ENCODE data around the gene BCKDK. TPM values are rescaled to one million over a fixed set of nuclear protein-coding genes. Genes with fewer than 3 reads are reported as not detected.

The BCKDK gene
- total RNA-seq, 3 donors from 2014 or later: 31.8 to 33.6 (median 33.5) TPM

DNA sequence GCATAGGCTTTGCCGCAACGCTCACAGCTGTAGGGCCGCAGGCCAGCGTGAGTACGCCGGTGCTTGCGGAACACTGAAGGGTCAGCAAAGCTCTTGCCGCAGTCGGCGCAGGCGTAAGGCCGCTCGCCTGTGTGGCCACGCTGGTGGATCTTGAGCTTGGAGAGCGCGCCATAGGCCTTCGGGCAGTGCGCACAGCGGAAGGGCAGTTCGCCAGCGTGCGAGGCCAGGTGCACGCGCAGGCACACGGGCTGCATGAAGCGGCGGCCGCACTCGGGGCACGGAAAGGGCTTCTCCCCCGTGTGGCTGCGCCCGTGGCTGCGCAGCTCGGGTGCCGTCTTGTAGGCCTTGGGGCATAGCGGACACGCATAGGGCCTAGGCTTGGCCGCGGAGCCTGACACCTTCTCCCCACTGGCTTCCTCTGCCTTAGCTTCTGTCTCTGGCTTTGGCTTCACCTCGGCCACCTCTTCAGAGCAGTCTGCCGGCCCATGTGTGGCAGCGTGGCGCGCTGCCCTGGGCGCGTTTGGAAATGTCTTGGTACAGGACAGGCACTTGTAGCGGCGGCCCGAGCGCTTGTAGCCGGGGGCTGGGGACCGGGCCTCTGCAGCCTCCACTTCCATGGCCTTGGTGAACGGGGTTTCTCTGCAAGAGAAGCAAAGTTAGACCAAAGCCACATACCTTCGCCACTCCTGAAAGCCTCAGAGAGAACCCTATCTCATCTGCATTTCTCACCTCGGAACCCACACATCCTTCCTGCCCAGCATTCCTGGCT, 44.2 kb upstream of the BCKDK start:
- intact Hi-C loops (cut with DNase I; ENCODE audit: low total_unique reads): no loop called here
- Histone ChIP-seq H3K4me3 (no peak overlapping the region), H3K27me3 (no peaks in the 10 kb centered on the region), H3K36me3 (no peaks in the 10 kb centered on the region), H3K27ac (peak overlapping the region in 1 of 2 donors; percentile 71), H3K4me1 (no peaks in the 10 kb centered on the region), H3K9me3 (no peaks in the 10 kb centered on the region)
- no peak for DNase-seq (ENCODE audit: low spot score in 2 of 2)
- no peak for TF ChIP-seq CTCF (IDR thresholded peaks at IDR 0.05)

DNA sequence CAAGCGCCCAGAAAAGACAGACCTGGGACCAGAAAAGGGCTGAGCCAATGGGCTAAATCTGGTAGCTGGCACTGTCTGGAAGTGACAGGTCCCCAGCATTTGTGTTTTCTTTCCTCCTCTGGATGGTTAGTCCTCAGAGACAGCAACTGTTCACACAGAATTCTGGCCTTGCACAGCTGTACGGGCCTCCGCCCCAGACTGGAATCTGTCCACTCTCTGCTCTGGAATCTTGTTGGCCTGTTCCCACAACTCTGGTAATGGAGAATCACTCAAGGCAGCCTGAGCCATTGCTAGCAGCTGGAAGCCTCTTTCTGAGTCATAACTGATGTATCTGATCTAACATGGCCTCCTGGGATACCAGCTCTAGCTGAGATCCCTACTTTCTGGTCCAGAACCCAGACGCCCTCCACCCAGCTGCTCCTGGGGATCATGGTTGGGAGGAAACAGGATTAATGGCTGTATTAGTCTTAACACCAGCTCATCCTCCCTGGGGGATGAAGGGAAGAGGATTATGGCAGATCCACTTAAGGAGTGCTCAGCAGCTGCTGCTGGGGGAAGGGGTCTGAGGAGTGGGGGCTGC, 43.2 kb upstream of the BCKDK start:
- H3K36me3 ChIP-seq: no peaks in the 10 kb centered on the region
- no peaks in the 10 kb centered on the region for H3K9me3 ChIP-seq
- H3K4me3 ChIP-seq: peak overlapping the region in 1 of 3 donors; percentile 14
- H3K27ac ChIP-seq: peak overlapping the region in 1 of 2 donors; percentile 71
- no peaks in the 10 kb centered on the region for H3K4me1 ChIP-seq
- TF ChIP-seq CTCF (IDR thresholded peaks at IDR 0.05) (no peak), POLR2A (IDR thresholded peaks at IDR 0.05) (no peak), POLR2AphosphoS5 (IDR thresholded peaks at IDR 0.05) (no peak)
- DNase-seq (ENCODE audit: low spot score in 2 of 2): no peak
- intact Hi-C loops (cut with DNase I; ENCODE audit: low total_unique reads): no loop called here
- no peaks in the 10 kb centered on the region for H3K27me3 ChIP-seq

DNA sequence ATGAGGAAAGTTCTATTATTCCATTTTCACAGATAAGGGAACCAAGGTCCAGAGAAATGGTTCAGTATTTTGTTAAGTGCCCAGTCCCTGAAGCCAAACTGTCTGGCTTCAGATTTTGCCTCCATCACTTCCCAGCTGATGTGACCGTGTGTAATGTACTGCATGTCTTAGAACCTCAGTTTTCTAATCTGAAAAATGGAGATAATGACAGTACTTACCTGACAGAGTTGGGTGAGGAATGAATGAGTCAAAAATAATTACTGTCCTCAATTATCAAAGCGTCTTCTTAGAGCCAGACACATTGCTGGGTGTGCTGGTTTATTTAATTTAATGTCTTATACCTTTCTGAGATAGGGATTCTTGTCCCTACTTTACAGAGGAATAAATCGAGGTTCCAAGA, 40.8 kb upstream of the BCKDK start:
- intact Hi-C loops (cut with DNase I; ENCODE audit: low total_unique reads): no loop called here
- Histone ChIP-seq H3K4me1 (no peaks in the 10 kb centered on the region), H3K9me3 (no peaks in the 10 kb centered on the region), H3K36me3 (no peaks in the 10 kb centered on the region), H3K4me3 (no peak overlapping the region), H3K27ac (no peak overlapping the region), H3K27me3 (no peaks in the 10 kb centered on the region)
- no peak for TF ChIP-seq POLR2AphosphoS5 (IDR thresholded peaks at IDR 0.05)
- no peak for TF ChIP-seq POLR2A (IDR thresholded peaks at IDR 0.05)
- no peak for TF ChIP-seq CTCF (IDR thresholded peaks at IDR 0.05)
- DNase-seq (ENCODE audit: low spot score in 2 of 2): no peak

DNA sequence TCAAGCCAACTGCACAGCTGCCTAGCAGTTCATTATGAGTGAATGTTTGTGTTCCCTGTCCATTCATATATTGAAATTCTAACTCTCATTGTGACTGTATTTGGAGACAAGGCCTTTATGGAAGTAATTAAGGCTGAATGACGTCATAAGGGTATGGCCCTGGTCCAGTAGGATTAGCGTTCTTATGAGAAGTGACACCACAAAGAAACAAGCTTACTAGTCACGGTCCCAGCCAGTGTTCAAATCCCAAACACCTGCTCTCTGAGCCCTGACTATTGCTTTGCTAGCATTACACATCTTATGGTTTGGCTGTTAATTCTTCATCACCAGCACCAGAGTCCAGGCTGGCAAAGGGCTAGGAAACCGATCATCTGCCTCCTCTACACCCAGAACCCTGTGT, 36.3 kb upstream of the BCKDK start:
- H3K27ac ChIP-seq: peak overlapping the region; percentile 94 to 96
- no peaks in the 10 kb centered on the region for H3K4me1 ChIP-seq
- H3K9me3 ChIP-seq: no peaks in the 10 kb centered on the region
- H3K4me3 ChIP-seq: peak overlapping the region in 2 of 3 donors; percentile 97 to 98
- intact Hi-C loops (cut with DNase I; ENCODE audit: low total_unique reads): no loop called here
- TF ChIP-seq POLR2AphosphoS5 (IDR thresholded peaks at IDR 0.05) (no peak), CTCF (IDR thresholded peaks at IDR 0.05) (no peak), POLR2A (IDR thresholded peaks at IDR 0.05) (no peak)
- no peak for DNase-seq (ENCODE audit: low spot score in 2 of 2)
- H3K36me3 ChIP-seq: no peaks in the 10 kb centered on the region
- no peaks in the 10 kb centered on the region for H3K27me3 ChIP-seq

- no peaks in the 10 kb centered on the region for H3K27me3 ChIP-seq
- no peaks in the 10 kb centered on the region for H3K4me1 ChIP-seq
- intact Hi-C loops (cut with DNase I; ENCODE audit: low total_unique reads): no loop called here
- DNase-seq (ENCODE audit: low spot score in 2 of 2): no peak
- peak overlapping the region; percentile 93 to 98 (median 97) for H3K4me3 ChIP-seq
- peak overlapping the region; percentile 94 to 96 for H3K27ac ChIP-seq
- no peaks in the 10 kb centered on the region for H3K9me3 ChIP-seq
- peak in 1 of 3 donors; percentile 17 for TF ChIP-seq POLR2AphosphoS5 (IDR thresholded peaks at IDR 0.05)
- TF ChIP-seq CTCF (IDR thresholded peaks at IDR 0.05): no peak
- H3K36me3 ChIP-seq: no peaks in the 10 kb centered on the region
These were observed 35.5 kb upstream of the BCKDK start for GRCh38 chr16:31072540-31073141.

All from breast epithelium (tissue), 4 donors.